Activated naive CD8-positive, alpha-beta T cell treated with anti-CD3 and anti-CD28 coated beads, Interleukin-2, amount 10 ng/mL, durations not matched to agents 7 days and 5 days (primary cell): ENCODE data around the gene GRPEL1. TPM values are rescaled to one million over a fixed set of nuclear protein-coding genes. Genes with fewer than 3 reads are reported as not detected.
"Not testable (repeated sequence)": the region's sequence is repeated elsewhere in the genome, so short reads cannot be mapped to it uniquely, and the experiment has no call there.

ENCODE experiments used
- ATAC-seq: fragments of 150-1000 bp; cut with Tn5 transposase; one replicate; pipeline ENCODE4 v1.10.0; 2021; ENCODE audit warnings: low read depth, moderate library complexity
- POLR2A ChIA-PET: fragments of 350-600 bp; sonication (Branson Sonifier 250); formaldehyde crosslinking; loops from one replicate; lab custom pipeline; 2021; ENCODE audit warnings: antibody characterized with exemption; lab: Charles Lee
- DNase-seq: peaks from one replicate; pipeline ENCODE4 v3.0.0; 2021
- H3K27ac Mint-ChIP-seq: one replicate; pipeline ENCODE4 v1.8.0; 2022; ENCODE audit warnings: mild to moderate bottlenecking, mixed read lengths
- H3K27me3 Mint-ChIP-seq: one replicate; pipeline ENCODE4 v1.8.0; 2022; ENCODE audit warnings: mild to moderate bottlenecking, moderate library complexity, mixed read lengths
- H3K36me3 Mint-ChIP-seq: one replicate; pipeline ENCODE4 v1.8.0; 2021; ENCODE audit warnings: mild to moderate bottlenecking, mixed read lengths
- H3K4me1 Mint-ChIP-seq: one replicate; pipeline ENCODE4 v1.8.0; 2021; ENCODE audit warnings: mixed read lengths
- H3K4me3 Mint-ChIP-seq: one replicate; pipeline ENCODE4 v1.8.0; 2022; ENCODE audit warnings: mild to moderate bottlenecking, moderate library complexity, mixed read lengths
- H3K9me3 Mint-ChIP-seq: one replicate; pipeline ENCODE4 v1.8.0; 2021; ENCODE audit warnings: mixed read lengths
- total RNA-seq, 2 experiments: library from RNA; stranded (reverse); gene quantifications; one replicate each; pipeline ENCODE4 v1.2.3, GENCODE V29; 2021

GRPEL1 gene
- total RNA-seq, 2 experiments from 2014 or later = 36.3 to 37.9 TPM

DNA sequence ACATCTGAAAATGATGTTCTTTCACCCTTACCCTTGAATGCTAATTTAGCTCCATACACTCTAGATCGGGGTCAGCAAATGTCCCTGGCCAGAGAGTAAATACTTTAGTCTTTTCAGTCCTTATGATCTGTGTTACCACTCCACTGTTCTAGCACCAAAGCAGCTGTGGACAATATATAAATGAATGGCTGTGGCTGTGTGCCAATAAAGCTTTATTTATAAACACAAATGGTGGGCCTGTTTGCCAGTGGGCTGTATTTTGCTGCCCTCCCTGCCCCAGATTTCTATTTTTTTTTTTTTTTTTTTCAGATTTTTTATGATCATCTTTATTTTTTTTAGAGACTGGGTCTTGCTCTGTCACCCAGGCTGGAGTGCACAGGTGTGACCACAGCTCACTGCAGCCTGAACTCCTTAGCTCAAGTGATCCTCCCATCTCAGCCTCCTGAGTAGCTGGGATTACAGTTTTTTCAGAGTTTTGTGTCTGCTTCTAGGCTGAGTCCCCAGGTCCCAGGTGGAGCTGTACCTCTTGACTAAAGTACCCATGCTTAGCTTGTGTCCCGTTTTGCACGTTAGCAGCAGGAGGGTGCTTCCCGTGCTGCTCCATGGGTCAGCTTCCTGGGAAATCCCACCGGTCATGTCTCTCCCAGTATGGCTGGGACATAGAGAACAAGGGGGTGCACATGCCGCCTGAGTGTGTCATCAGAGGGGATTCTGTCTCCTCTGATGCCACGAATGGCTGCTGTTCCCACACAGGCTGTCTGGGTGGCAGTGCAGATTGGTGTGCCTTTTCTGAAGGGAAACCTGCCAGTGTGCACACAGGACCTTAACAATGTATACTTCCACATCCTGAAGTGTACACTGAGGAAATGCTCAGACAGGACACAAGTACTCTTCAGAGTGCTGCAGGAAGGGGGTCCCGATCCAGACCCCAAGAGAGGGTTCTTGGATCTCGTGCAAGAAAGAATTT, 16.0 kb upstream of the GRPEL1 start:
- POLR2A ChIA-PET = interaction anchor here (0.7 to 1.1 kb wide), 2 partner anchors 15 to 19 kb away, joined by 3 read pairs; no protein-coding TSS in a partner anchor
- Mint-ChIP-seq H3K27me3 (peaks cover 61% of the 10 kb centered on the region), H3K4me1 (no peaks in the 10 kb centered on the region), H3K9me3 (no peaks in the 10 kb centered on the region), H3K4me3 (peak overlapping the region; percentile 44), H3K36me3 (peaks cover 2% of the 10 kb centered on the region), H3K27ac (no peak overlapping the region)
- no peak for ATAC-seq
- DNase-seq = no peak

DNA sequence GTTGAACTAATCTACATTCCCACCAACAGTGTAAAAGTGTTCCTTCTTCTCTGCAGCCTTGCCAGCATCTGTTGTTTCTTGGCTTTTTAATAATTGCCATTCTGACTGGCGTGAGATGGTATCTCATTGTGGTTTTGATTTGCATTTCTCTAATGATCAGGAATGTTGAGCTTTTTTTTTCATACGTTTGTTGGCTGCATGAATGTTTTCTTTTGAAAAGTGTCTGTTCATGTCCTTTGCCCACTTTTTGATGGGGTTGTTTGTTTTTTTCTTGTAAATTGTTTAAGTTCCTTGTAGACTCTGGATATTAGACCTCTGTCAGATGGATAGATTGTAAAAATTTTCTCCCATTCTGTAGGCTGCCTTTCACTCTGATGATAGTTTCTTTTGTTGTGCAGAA, 12.0 kb upstream of the GRPEL1 start:
- peaks cover 43% of the 10 kb centered on the region for H3K27me3 Mint-ChIP-seq

DNA sequence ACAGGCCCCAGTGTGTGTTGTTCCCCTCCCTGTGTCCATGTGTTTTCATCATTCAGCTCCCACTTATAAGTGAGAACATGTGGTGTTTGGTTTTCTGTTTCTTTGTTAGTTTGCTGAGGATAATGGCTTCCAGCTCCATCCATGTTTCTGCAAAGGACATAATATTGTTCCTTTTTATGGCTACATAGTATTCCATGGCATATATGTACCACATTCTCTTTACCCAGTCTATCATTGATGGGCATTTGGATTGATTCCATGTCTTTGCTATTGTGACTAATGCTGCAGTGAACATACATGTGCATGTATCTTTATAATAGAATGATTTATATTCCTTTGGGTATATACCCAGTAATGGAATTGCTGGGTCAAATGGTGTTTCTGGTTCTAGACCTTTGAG, 11.6 kb upstream of the GRPEL1 start:
- not testable (repeated sequence) for ATAC-seq, H3K4me1 Mint-ChIP-seq, DNase-seq, H3K9me3 Mint-ChIP-seq, H3K27ac Mint-ChIP-seq, H3K4me3 Mint-ChIP-seq, H3K36me3 Mint-ChIP-seq
- POLR2A ChIA-PET = interaction anchor here (0.9 kb wide), 1 partner anchor 741 kb away, joined by 3 read pairs; no protein-coding TSS in a partner anchor
- peaks cover 38% of the 10 kb centered on the region for H3K27me3 Mint-ChIP-seq

More for the DNA sequence above, 12.0 kb upstream of the GRPEL1 start:
- H3K36me3 Mint-ChIP-seq, POLR2A ChIA-PET, H3K9me3 Mint-ChIP-seq, DNase-seq, H3K4me1 Mint-ChIP-seq, H3K4me3 Mint-ChIP-seq, ATAC-seq, H3K27ac Mint-ChIP-seq: not testable (repeated sequence)

DNA sequence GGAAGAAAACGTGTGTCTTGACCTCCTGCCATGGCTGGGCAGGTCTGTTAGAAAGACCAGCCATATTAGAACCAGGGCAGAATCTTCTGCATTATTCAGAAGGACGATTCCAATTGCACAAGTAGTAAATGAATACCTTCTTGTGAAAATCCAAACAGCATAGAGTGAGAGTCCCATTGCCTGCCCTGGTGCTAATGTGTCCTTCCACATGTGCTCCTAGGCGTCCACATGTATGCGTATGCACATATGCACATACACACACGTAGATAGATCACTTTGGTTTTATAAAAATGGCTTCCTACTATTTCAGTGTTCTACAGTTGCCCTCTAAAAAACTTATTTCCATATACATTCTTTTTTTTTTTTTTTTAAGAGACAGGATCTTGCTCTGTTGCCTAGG, 10.2 kb upstream of the GRPEL1 start:
- ATAC-seq (no peak), DNase-seq (no peak)
- no peak overlapping the region for H3K27ac Mint-ChIP-seq
- H3K4me1 Mint-ChIP-seq = no peaks in the 10 kb centered on the region
- peaks cover 30% of the 10 kb centered on the region for H3K27me3 Mint-ChIP-seq
- POLR2A ChIA-PET = no interaction called here
- no peak overlapping the region for H3K4me3 Mint-ChIP-seq
- peaks cover 2% of the 10 kb centered on the region for H3K36me3 Mint-ChIP-seq
- no peaks in the 10 kb centered on the region for H3K9me3 Mint-ChIP-seq

DNA sequence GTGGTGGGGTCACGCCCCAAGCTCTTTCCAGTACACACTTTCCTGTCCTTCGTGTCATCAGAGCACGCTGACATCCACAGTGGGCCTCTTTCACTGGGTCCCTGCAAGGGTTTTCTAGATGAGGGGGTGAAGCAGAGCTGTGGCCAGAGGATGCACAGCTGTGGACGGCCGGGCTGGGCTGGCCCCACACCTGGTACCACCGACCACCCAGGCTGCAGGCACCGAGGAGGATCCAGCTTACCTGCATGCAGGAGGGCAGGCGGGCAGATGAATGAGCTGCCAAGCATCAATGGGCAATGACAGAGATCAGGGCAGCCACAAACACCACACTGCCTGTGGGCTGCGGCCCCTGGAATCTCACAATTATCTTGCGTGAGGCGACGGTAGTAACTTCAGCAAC, 9.5 kb upstream of the GRPEL1 start:
- no peak for DNase-seq
- POLR2A ChIA-PET = no interaction called here
- no peak for ATAC-seq
- no peaks in the 10 kb centered on the region for H3K4me1 Mint-ChIP-seq
- H3K27ac Mint-ChIP-seq = no peak overlapping the region
- H3K4me3 Mint-ChIP-seq = no peak overlapping the region
- peaks cover 27% of the 10 kb centered on the region for H3K27me3 Mint-ChIP-seq
- H3K36me3 Mint-ChIP-seq = peaks cover 2% of the 10 kb centered on the region
- H3K9me3 Mint-ChIP-seq = no peaks in the 10 kb centered on the region

GRCh38 chr4:7076696-7077082, 8.8 kb upstream of the GRPEL1 start:
- H3K4me1 Mint-ChIP-seq = no peaks in the 10 kb centered on the region
- H3K9me3 Mint-ChIP-seq = no peaks in the 10 kb centered on the region
- H3K27ac Mint-ChIP-seq = no peak overlapping the region
- peaks cover 25% of the 10 kb centered on the region for H3K27me3 Mint-ChIP-seq
- no peak for DNase-seq
- H3K36me3 Mint-ChIP-seq = peaks cover 2% of the 10 kb centered on the region
- H3K4me3 Mint-ChIP-seq = no peak overlapping the region
- POLR2A ChIA-PET = no interaction called here
- ATAC-seq = no peak

- Mint-ChIP-seq H3K36me3 (peaks cover 2% of the 10 kb centered on the region), H3K27me3 (peaks cover 24% of the 10 kb centered on the region), H3K4me1 (no peaks in the 10 kb centered on the region), H3K4me3 (no peak overlapping the region), H3K9me3 (no peaks in the 10 kb centered on the region), H3K27ac (no peak overlapping the region)
- ATAC-seq (no peak), DNase-seq (no peak)
- POLR2A ChIA-PET = no interaction called here
Observed at GRCh38 chr4:7075962-7076695, 8.3 kb upstream of the GRPEL1 start.

- H3K27ac Mint-ChIP-seq = no peak overlapping the region
- peaks cover 7% of the 10 kb centered on the region for H3K4me1 Mint-ChIP-seq
- no peak for ATAC-seq
- peaks cover 1% of the 10 kb centered on the region for H3K36me3 Mint-ChIP-seq
- H3K27me3 Mint-ChIP-seq = peaks cover 12% of the 10 kb centered on the region
- DNase-seq = no peak
- no peak overlapping the region for H3K4me3 Mint-ChIP-seq
- POLR2A ChIA-PET = no interaction called here
- no peaks in the 10 kb centered on the region for H3K9me3 Mint-ChIP-seq
Observed at GRCh38 chr4:7074426-7074825, 6.6 kb upstream of the GRPEL1 start.

DNA sequence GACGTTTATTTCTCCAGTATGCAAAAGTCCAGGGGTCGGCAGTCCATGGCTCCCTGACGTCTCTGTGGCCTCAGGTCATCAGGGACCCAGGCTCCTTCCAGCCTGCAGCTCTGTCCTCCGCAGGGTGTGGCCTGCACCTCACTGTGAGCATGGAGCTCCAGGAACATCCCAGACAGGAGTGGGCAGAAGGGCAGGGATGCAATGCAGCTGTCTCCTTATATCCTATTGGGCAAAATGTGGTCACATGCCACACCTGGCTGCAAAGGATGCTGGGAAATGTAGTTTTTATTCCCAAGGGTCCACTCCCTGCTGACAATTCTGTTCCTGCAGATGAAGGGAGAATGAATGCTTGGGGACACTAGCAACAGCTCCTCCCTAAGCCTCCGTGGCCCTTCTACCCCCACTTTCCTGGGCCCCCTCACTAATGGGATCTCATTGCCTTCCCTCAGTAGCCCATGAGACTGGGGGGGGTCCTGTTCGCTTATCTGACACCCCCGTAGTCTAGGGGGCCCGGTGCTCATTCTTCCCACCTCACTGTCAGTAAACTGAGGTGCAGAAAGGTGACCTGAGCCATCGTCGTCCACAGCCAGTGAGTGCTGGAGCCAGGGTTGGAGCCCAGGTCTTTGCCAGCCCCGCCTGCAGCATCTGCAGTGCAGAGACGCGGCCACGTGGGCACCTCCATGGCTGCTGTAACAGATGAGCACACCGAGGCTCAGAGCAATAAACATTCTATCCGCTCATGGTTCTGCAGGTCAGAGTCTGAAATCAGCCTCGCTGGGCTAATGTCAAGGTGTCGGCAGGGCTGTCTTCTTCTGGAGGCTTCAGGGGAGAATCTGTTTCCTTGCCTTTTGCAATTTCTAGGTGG, 5.9 kb upstream of the GRPEL1 start:
- POLR2A ChIA-PET = interaction anchor here (1.6 kb wide), 1 partner anchor 31 kb away, joined by 5 read pairs; the partner anchor contains the start of gene TADA2B
- DNase-seq (no peak), ATAC-seq (no peak)
- Mint-ChIP-seq H3K4me1 (peaks cover 9% of the 10 kb centered on the region), H3K27me3 (peaks cover 9% of the 10 kb centered on the region), H3K4me3 (no peak overlapping the region), H3K27ac (no peak overlapping the region), H3K9me3 (no peaks in the 10 kb centered on the region), H3K36me3 (no peaks in the 10 kb centered on the region)

DNA sequence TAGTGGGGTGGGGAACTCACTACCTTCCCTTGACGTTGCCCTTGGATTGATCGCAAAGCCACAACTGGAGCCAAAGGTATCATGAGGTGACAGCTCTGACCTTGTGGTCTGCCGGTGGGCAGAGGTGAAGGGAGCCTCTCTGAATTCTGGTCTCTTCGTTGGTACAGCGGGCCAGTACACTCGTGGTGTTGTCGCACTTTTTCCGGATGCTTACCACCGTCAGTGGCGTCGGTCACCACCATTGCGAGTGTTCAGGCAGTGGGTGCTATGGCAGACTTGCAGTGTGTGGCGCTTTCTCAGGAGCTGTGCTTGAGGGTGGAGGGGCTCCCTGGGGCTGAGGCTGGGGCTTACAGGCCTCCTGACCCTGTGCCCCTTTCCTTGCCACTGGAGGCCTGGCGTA, 5.2 kb upstream of the GRPEL1 start:
- no peak for DNase-seq
- H3K27me3 Mint-ChIP-seq = peaks cover 9% of the 10 kb centered on the region
- no peaks in the 10 kb centered on the region for H3K9me3 Mint-ChIP-seq
- no peak overlapping the region for H3K4me3 Mint-ChIP-seq
- H3K36me3 Mint-ChIP-seq = no peaks in the 10 kb centered on the region
- H3K27ac Mint-ChIP-seq = no peak overlapping the region
- no peak for ATAC-seq
- peaks cover 13% of the 10 kb centered on the region for H3K4me1 Mint-ChIP-seq
- POLR2A ChIA-PET = interaction anchor here (1.6 kb wide), 1 partner anchor 30 kb away, joined by 5 read pairs; the partner anchor contains the start of gene TADA2B

DNA sequence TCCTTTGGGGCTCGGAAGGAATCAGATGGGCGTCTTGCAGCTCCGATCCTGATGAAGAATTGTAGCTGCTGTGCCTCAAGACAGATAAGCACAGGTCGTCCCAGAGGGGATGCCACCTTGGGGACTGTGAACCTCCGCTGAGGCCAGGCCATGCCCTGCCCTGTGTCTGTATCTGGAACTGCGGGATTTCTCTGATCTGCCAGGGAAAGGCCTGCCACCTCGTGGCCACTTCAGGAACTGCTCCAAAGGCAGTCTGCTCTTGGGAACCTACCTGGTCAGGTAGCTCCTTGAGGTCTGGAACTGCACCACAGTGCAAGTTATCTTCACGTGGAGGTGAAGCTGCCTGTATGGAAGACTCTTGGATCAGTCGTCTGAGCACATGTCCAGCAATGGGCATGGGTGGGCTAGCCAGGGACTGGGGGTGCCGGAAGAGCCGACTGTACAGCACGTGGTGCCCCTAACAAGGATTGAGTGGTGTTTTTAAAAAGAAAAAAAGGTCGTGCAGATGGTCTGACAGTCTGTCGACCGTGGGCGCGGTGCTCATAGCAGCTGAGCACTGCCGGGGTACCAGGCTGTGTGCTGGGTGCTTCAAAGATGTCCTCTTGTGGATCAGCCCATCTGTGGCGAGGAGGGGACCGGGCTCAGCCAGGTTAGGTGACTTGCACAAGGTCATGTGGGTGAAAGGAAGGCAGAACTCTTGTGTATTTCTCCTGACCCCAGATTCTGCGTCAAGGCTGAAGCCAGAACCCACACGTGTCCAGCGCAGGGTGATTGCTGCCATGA, 3.1 kb upstream of the GRPEL1 start:
- Mint-ChIP-seq H3K4me1 (peaks cover 23% of the 10 kb centered on the region), H3K9me3 (no peaks in the 10 kb centered on the region), H3K4me3 (peak overlapping the region; percentile 29), H3K27ac (peak overlapping the region; percentile 30), H3K27me3 (peaks cover 6% of the 10 kb centered on the region), H3K36me3 (peaks cover 2% of the 10 kb centered on the region)
- ATAC-seq = peak; percentile 23
- DNase-seq = peak; percentile 90
- POLR2A ChIA-PET = interaction anchor here (0.6 to 1.3 kb wide), 4 partner anchors 28 to 415 kb away, joined by 3 to 6 read pairs (median 4); partner anchors contain the start of gene TADA2B

DNA sequence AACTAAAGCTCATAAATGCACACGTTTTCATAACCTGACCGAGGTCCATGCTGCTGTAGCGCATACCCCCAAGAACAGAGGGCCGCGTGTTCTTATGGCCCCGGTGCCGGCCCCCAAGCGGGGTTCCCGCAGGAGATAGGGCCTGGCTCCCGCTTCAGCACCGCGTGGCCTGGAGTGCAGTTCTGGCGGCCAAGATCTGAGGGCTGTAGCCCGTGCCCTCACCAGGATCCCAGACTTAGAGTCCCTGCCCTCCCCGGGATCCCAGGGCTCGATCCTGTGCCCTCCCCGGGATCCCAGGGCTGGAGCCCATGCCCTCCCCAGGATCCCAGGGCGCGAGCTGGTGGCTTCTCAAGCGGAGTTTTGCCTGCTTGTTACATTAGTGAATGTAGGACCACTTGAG, 1.0 kb upstream of the GRPEL1 start:
- POLR2A ChIA-PET = interaction anchor here (0.7 to 5.1 kb wide), 17 partner anchors 10 to 395 kb away, joined by 3 to 101 read pairs (median 7); partner anchors contain the start of genes BLOC1S4, TADA2B and TBC1D14
- Mint-ChIP-seq H3K9me3 (no peaks in the 10 kb centered on the region), H3K4me1 (peaks cover 32% of the 10 kb centered on the region), H3K27me3 (peaks cover 6% of the 10 kb centered on the region), H3K36me3 (peaks cover 10% of the 10 kb centered on the region), H3K4me3 (peak overlapping the region; percentile 96), H3K27ac (peak overlapping the region; percentile 94)
- no peak for DNase-seq
- no peak for ATAC-seq
